K562 (cell line): ENCODE measurements around the gene AKR1D1. TPM values are rescaled to one million over a fixed set of nuclear protein-coding genes. Genes with fewer than 3 reads are reported as not detected.

Experiments
- ATAC-seq: fragments of 200-7000 bp; cut with Tn5 transposase; 3 replicates; pipeline ENCODE4 v1.9.1; 2020; ENCODE audit warnings: moderate library complexity
- BruUV-seq: library from RNA; stranded (reverse); fragments of 400-500 nt; replicated peaks from 2 replicates; lab custom pipeline; 2021; lab: Mats Ljungman, UMichigan
- CTCF ChIA-PET: fragments of 300-600 bp; formaldehyde crosslinking; extraction: SDS; loops from one replicate; lab custom pipeline; 2021; ENCODE audit warnings: low intra/inter-chr PET ratio; lab: Yijun Ruan, JAX
- POLR2A ChIA-PET: fragments of 300-600, 350-650 bp; sonication (Branson Sonifier 250); formaldehyde crosslinking; extraction: SDS; loops from one replicate; lab custom pipeline; 2021; ENCODE audit warnings: antibody characterized with exemption, inconsistent platforms; lab: Yijun Ruan, JAX
- DNase-seq, 4 experiments: peaks; one replicate each; pipeline versions ENCODE4 v3.0.0 to v3.0.0-alpha.2; 2011 to 2018; ENCODE audit warnings: low spot score in 3 of 4, mixed read lengths in 3 of 4; ENCODE audit errors: extremely low read depth in 1 of 4
- FAIRE-seq: peaks from 2 replicates; lab custom pipeline; 2011; peaks lifted over from hg19 to GRCh38; lab: Jason Lieb, UNC
- H2AFZ ChIP-seq: 2 replicates; pipeline ENCODE4 v1.6.0; 2011; ENCODE audit warnings: low read depth, low read length, control low read depth, inconsistent platforms
- H3K27ac ChIP-seq: fragments of 200-600 bp; 3 replicates; pipeline ENCODE4 v1.8.0; 2011; ENCODE audit warnings: low read depth, mild to moderate bottlenecking, control low read depth, inconsistent platforms, low read length, moderate library complexity, mixed read lengths; ENCODE audit errors: extremely low read depth
- H3K27me3 ChIP-seq, 2 experiments: fragments of 300-600 bp in 1 of 2; 2 replicates in 1 of 2; 3 replicates in 1 of 2; pipeline versions ENCODE4 v1.6.0 to v1.8.0; 2011; ENCODE audit warnings: inconsistent platforms in 2 of 2, low read length in 2 of 2, mild to moderate bottlenecking in 1 of 2, mixed read lengths in 1 of 2, moderate library complexity in 1 of 2; ENCODE audit not compliant: control insufficient read depth in 2 of 2, insufficient read depth in 2 of 2
- H3K36me3 ChIP-seq: fragments of 300-600 bp; 3 replicates; pipeline ENCODE4 v1.8.0; 2011; ENCODE audit warnings: mild to moderate bottlenecking, low read length, inconsistent platforms; ENCODE audit not compliant: control insufficient read depth, insufficient read depth
- H3K4me1 ChIP-seq, 2 experiments: fragments of 200-600 bp in 1 of 2; replicated peaks in 1 of 2; 2 replicates in 1 of 2; 3 replicates in 1 of 2; pipeline versions ENCODE4 v1.5.1 to v1.8.0; 2011; ENCODE audit warnings: inconsistent platforms in 2 of 2, low read length in 2 of 2, mild to moderate bottlenecking in 1 of 2, mixed read lengths in 1 of 2, moderate library complexity in 1 of 2; ENCODE audit not compliant: control insufficient read depth in 2 of 2, insufficient read depth in 2 of 2
- H3K4me2 ChIP-seq: 2 replicates; pipeline ENCODE4 v1.6.1; 2011; ENCODE audit warnings: low read length, control low read depth, inconsistent platforms, mixed read lengths; ENCODE audit not compliant: insufficient read depth
- H3K4me3 ChIP-seq: fragments of 200-600 bp; sonication (generic), shearing (Covaris generic); 2 replicates; pipeline ENCODE4 v1.5.1; 2016; ENCODE audit warnings: control low read depth, inconsistent platforms
- H3K79me2 ChIP-seq: fragments of 200-600 bp; 3 replicates; pipeline ENCODE4 v1.8.0; 2011; ENCODE audit warnings: low read length, inconsistent platforms; ENCODE audit not compliant: control insufficient read depth, insufficient read depth
- H3K9ac ChIP-seq, 2 experiments: 2 replicates each; pipeline versions ENCODE4 v1.6.0 to v1.6.1; 2011; ENCODE audit warnings: low read depth in 2 of 2, low read length in 2 of 2, control low read depth in 1 of 2, inconsistent platforms in 1 of 2, mild to moderate bottlenecking in 1 of 2, mixed read lengths in 1 of 2; ENCODE audit not compliant: insufficient read depth in 1 of 2
- H3K9me1 ChIP-seq: one replicate; pipeline ENCODE4 v1.6.0; 2011; ENCODE audit warnings: inconsistent platforms, mild to moderate bottlenecking, low read length, moderate library complexity; ENCODE audit not compliant: control insufficient read depth, insufficient read depth
- H3K9me3 ChIP-seq: replicated peaks from 2 replicates; pipeline ENCODE4 v1.5.1; 2011; ENCODE audit warnings: low read depth, low read length, inconsistent platforms; ENCODE audit not compliant: control insufficient read depth, insufficient read depth
- H4K20me1 ChIP-seq: replicated peaks from 2 replicates; pipeline ENCODE4 v1.6.1; 2011; ENCODE audit warnings: low read length, inconsistent platforms, mixed read lengths; ENCODE audit not compliant: control insufficient read depth, insufficient read depth
- C11orf30 ChIP-seq: fragments of 450-650 bp; IDR thresholded peaks from 2 replicates; pipeline ENCODE4 v1.6.1; 2016; ENCODE audit warnings: low read depth, mild to moderate bottlenecking
- CCNT2 ChIP-seq: IDR thresholded peaks from 2 replicates; pipeline ENCODE4 v1.6.1; 2011; ENCODE audit warnings: borderline replicate concordance, low read depth, mild to moderate bottlenecking, moderate library complexity, mixed read lengths, low read length; ENCODE audit not compliant: insufficient read length; ENCODE audit errors: extremely low read depth
- CHD4 ChIP-seq: fragments of 200-600 bp; sonication (generic); IDR thresholded peaks from 3 replicates; pipeline ENCODE4 v1.6.1; 2012; ENCODE audit warnings: low read depth, mild to moderate bottlenecking, mixed read lengths, low read length, inconsistent platforms; ENCODE audit not compliant: insufficient read depth, insufficient replicate concordance, poor library complexity, severe bottlenecking
- EGR1 ChIP-seq: fragments of 450-650 bp; conservative IDR thresholded peaks from 2 replicates; pipeline ENCODE4 v1.6.1; 2017; ENCODE audit warnings: mild to moderate bottlenecking
- MAFK ChIP-seq: IDR thresholded peaks from 2 replicates; pipeline ENCODE4 v1.6.1; 2011; ENCODE audit warnings: low read length, improper control_type of control experiment
- MEIS2 ChIP-seq: fragments of 450-650 bp; IDR thresholded peaks from 2 replicates; pipeline ENCODE4 v1.6.1; 2014; ENCODE audit warnings: mild to moderate bottlenecking; ENCODE audit not compliant: partially characterized antibody
- PRPF4 ChIP-seq: fragments of 200-400 bp; formaldehyde crosslinking; IDR thresholded peaks from one replicate; pipeline ENCODE4 v1.6.1; 2017; ENCODE audit warnings: low read length, low read depth, mild to moderate bottlenecking; ENCODE audit not compliant: insufficient read depth, poor library complexity, severe bottlenecking
- RCOR1 ChIP-seq, 2 experiments: IDR thresholded peaks; 2 replicates each; pipeline ENCODE4 v1.6.1; 2012; ENCODE audit warnings: low read depth in 2 of 2, low read length in 2 of 2, borderline replicate concordance in 1 of 2, improper control_type of control experiment in 1 of 2
- SOX6 ChIP-seq: fragments of 450-650 bp; IDR thresholded peaks from 2 replicates; pipeline ENCODE4 v1.6.1; 2014; ENCODE audit warnings: mild to moderate bottlenecking
- STAG1 ChIP-seq: sonication (generic); formaldehyde crosslinking; IDR thresholded peaks from 2 replicates; pipeline ENCODE4 v1.5.0; 2020; ENCODE audit warnings: missing genetic modification reagents, borderline replicate concordance
- ZNF316 ChIP-seq: fragments of 450-650 bp; IDR thresholded peaks from 2 replicates; pipeline ENCODE4 v1.6.1; 2016
- ZNF584 ChIP-seq: fragments of 200-800 bp; sonication (Bioruptor generic); IDR thresholded peaks from 2 replicates; pipeline ENCODE4 v1.6.1; 2016; ENCODE audit warnings: low read depth, mild to moderate bottlenecking, missing genetic modification characterization, missing compliant biosample characterization
- WGBS: fragments of 100-300 bp; shearing (Covaris generic); methylation state at CpG from one replicate; pipeline ENCODE4 v1.1.6; 2016; ENCODE audit warnings: low coverage, mixed read lengths; ENCODE audit not compliant: insufficient coverage; ENCODE audit errors: missing lambda C conversion rate; 5-methylcytosine and 5-hydroxymethylcytosine counted together
- in situ Hi-C: fragments of 300-500 bp; cut with MboI; formaldehyde crosslinking; loops from 4 replicates; pipeline ENCODE4 v1.15.0; 2018; ENCODE audit warnings: inconsistent platforms, mixed read lengths
- intact Hi-C: fragments of 100-400 bp; cut with micrococcal nuclease; formaldehyde crosslinking; loops from 2 replicates; pipeline ENCODE4 v1.14.2; 2022
- polyA plus RNA-seq, 8 experiments: library from polyadenylated mRNA; depleted of rRNA in 4 of 8; stranded (reverse) in 5 of 8; unstranded in 3 of 8; fragments of >200 nt; fragmentation: Nextera tagmentation in 2 of 8; fragmentation: Illumina TruSeq in 1 of 8; extraction: Ambion mirVana in 2 of 8; extraction: Trizol in 1 of 8; gene quantifications; 2 replicates each; pipeline versions ENCODE4 v1.2.1 to v1.2.3, GENCODE V29; 2011 to 2014; ENCODE audit warnings: inconsistent platforms in 1 of 8, missing spikeins in 1 of 8
- total RNA-seq, 7 experiments: library from RNA; depleted of rRNA in 6 of 7; stranded (reverse); fragments of >200 nt in 6 of 7; fragmentation: Illumina TruSeq in 2 of 7; extraction: Trizol in 2 of 7; gene quantifications; 2 replicates each; pipeline versions ENCODE4 v1.2.1 to v1.2.3, GENCODE V29; 2011 to 2021; ENCODE audit warnings: low replicate concordance in 1 of 7

AKR1D1 gene
- total and polyA plus RNA-seq, 9 of the 15 experiments (the other 6 are each of a cell fraction or from before 2014, with no cell fraction given): not detected

DNA sequence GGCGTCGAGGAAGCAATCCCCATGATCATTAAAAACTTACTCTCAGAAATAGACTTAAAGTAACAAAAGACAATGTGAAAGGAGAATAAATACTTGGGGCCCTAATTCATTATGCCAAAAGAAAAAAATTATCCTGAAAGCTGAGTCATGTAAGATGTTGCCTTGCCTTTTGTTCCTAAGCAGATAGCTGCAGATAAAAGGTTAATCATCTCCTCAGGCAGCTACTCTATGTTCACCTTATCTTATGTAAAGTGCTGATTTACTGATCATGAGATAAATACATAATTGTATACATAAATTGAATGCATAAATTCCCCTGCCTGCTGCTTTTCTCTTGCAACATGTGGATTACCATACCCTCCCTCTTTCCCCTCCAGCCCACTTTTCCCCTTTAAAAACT is 46.3 kb upstream of the AKR1D1 start (continued):
- no peak for TF ChIP-seq STAG1 (CRISPR knock-in tag)
- TF ChIP-seq MAFK: peak; percentile 15; the same call in 1 of the 2 replicates
- no peak for TF ChIP-seq CHD4
- TF ChIP-seq CCNT2: no peak
- TF ChIP-seq EGR1: no peak
- TF ChIP-seq PRPF4: no peak
- peak; percentile 14; the same call in 1 of the 2 replicates for TF ChIP-seq ZNF316
- 0 out of 4 replicates have a peak, but pooled peaks of 1 of the 2 experiments have one; percentile 38 for TF ChIP-seq RCOR1 (IDR thresholded peaks at IDR 0.05; ENCODE audit: borderline replicate concordance in 1 of 2, low read depth in 2 of 2, low read length in 2 of 2)
- peak; percentile 91 for TF ChIP-seq SOX6
- TF ChIP-seq MEIS2: peak; percentile 58
- TF ChIP-seq C11orf30: peak; percentile 40; the same call in 1 of the 2 replicates

DNA sequence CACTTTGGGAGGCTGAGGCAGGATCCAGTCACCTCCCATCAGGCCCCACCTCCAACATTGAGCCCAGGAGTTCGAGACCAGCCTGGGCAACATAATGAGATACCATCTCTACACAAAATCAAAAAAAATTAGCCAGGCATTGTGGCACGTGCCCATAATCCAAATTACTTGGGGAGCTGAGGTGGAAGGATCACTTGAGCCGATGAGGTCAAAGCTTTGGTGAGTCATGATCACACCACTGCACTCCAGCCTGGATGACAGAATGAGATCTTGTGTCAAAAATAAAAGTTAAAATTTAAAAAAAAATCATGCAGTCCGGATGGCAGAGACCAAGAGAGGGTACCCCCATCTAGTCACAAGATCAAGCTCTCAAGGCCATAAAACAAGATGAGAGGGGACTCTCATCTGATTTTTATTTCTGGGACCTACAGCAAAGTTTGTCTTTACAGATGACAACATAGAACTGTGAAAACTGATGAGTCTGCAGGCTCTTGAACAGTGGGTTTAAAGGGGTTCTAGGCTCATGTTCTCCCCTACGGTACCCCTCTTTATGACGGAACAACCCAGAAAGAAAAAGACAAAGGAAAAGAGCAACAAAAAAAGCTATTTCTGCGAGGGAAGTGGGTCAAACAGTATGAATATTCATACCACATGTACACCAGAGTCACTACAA is 45.4 kb upstream of the AKR1D1 start:
- CTCF ChIA-PET: no interaction called here
- 0 out of 2 replicates have a peak, but pooled peaks have one; percentile 21 for TF ChIP-seq ZNF584

More for the DNA sequence above, 45.4 kb upstream of the AKR1D1 start:
- POLR2A ChIA-PET: interaction anchor here (0.6 to 0.8 kb wide), 3 partner anchors 8 to 18 kb away, joined by 3 to 4 read pairs (median 3); no protein-coding TSS in a partner anchor
- Histone ChIP-seq H3K79me2 (no peaks in the 10 kb centered on the region), H3K9me3 (no peaks in the 10 kb centered on the region), H3K36me3 (no peaks in the 10 kb centered on the region), H2AFZ (peak overlapping the region; percentile 18), H4K20me1 (no peaks in the 10 kb centered on the region), H3K27ac (no peak overlapping the region), H3K9me1 (no peaks in the 10 kb centered on the region), H3K4me1 (no peaks in the 10 kb centered on the region; a peak in 2 of 5 replicates), H3K9ac (no peak overlapping the region), H3K4me2 (no peak overlapping the region), H3K4me3 (no peak overlapping the region), H3K27me3 (no peaks in the 10 kb centered on the region; a peak in 1 of 5 replicates)
- DNase-seq (no peak), ATAC-seq (peak; percentile 52; the same call in 2 of the 3 replicates), FAIRE-seq (no peak)
- BruUV-seq: no TSS peak
- WGBS: 10% methylated on average over 7 of the region's 7 CpGs
- intact Hi-C loops: no loop called here
- in situ Hi-C loops: no loop called here
